ENCODE data around the gene CHIT1.

- TF ChIP-seq CTCF (IDR thresholded peaks at IDR 0.05) = no peak
- no peak for TF ChIP-seq RFX5 (IDR thresholded peaks at IDR 0.05; ENCODE audit: low read length)
These were observed 52.5 kb downstream of the CHIT1 start for GRCh38 chr1:203177036-203177405.
